G401 (cell line): ENCODE data around the gene MRPL2. TPM values are rescaled to one million over a fixed set of nuclear protein-coding genes. Genes with fewer than 3 reads are reported as not detected.
"Not testable (repeated sequence)": the region's sequence is repeated elsewhere in the genome, so short reads cannot be mapped to it uniquely, and the experiment has no call there.

ENCODE experiments used
- DNase-seq: peaks from one replicate; pipeline ENCODE4 v3.0.0-alpha.2; 2015; ENCODE audit warnings: low spot score
- in situ Hi-C: cut with HindIII; loops from 2 replicates; pipeline ENCODE4 v1.10.0; 2016; ENCODE audit warnings: low sequenced_read_pairs, mixed read lengths
- total RNA-seq: library from RNA; depleted of rRNA; stranded (reverse); fragments of >200 nt; shearing (Covaris generic); gene quantifications from 2 replicates; pipeline ENCODE4 v1.2.3, GENCODE V29; 2014

The MRPL2 gene
- total RNA-seq, 1 experiment from 2014 or later = 92.2 TPM

- in situ Hi-C loops = no loop called here
These were observed 3.3 kb downstream of the MRPL2 start for GRCh38 chr6:43055966-43056365.

GRCh38 chr6:43054206-43054943, 4.9 kb downstream of the MRPL2 start:
- no peak for DNase-seq

More at GRCh38 chr6:43055966-43056365, 3.3 kb downstream of the MRPL2 start:
- DNase-seq = no peak

GRCh38 chr6:43053545-43054205, 5.6 kb downstream of the MRPL2 start, which contains the start of gene CUL7:
Gene CUL7, minus strand, starts transcription at chr6:43053851. Its CDS starts 1,063 bp downstream, at chr6:43052788.
- in situ Hi-C loops = no loop called here
- peak; percentile 97 for DNase-seq

More at GRCh38 chr6:43054206-43054943, 4.9 kb downstream of the MRPL2 start:
- in situ Hi-C loops = no loop called here

- no peak for DNase-seq
- in situ Hi-C loops = no loop called here
These were observed 6.2 kb downstream of the MRPL2 start for GRCh38 chr6:43052842-43053544.

- no peak for DNase-seq
- in situ Hi-C loops = no loop called here
These were observed 6.9 kb downstream of the MRPL2 start for GRCh38 chr6:43052225-43052841.

- in situ Hi-C loops = no loop called here
- DNase-seq = no peak
These were observed 8.3 kb downstream of the MRPL2 start for GRCh38 chr6:43050981-43051380.

- no peak for DNase-seq
- in situ Hi-C loops = no loop called here
These were observed 11.2 kb downstream of the MRPL2 start for GRCh38 chr6:43047998-43048397.

GRCh38 chr6:43045371-43045930, 13.8 kb downstream of the MRPL2 start:
- in situ Hi-C loops = no loop called here
- DNase-seq = peak; percentile 66

- in situ Hi-C loops = no loop called here
- DNase-seq = no peak
These were observed 15.9 kb downstream of the MRPL2 start for GRCh38 chr6:43043310-43043709.

GRCh38 chr6:43041475-43041874, 17.8 kb downstream of the MRPL2 start:
- DNase-seq, in situ Hi-C loops: not testable (repeated sequence)

GRCh38 chr6:43040542-43041257, 18.5 kb downstream of the MRPL2 start:
- in situ Hi-C loops = no loop called here
- DNase-seq = peak; percentile 68

GRCh38 chr6:43038727-43039126, 20.5 kb downstream of the MRPL2 start:
- DNase-seq = no peak
- in situ Hi-C loops = no loop called here

- no peak for DNase-seq
- in situ Hi-C loops = no loop called here
These were observed 21.5 kb downstream of the MRPL2 start for GRCh38 chr6:43037706-43038105.

- in situ Hi-C loops = no loop called here
- no peak for DNase-seq
These were observed 22.0 kb downstream of the MRPL2 start for GRCh38 chr6:43037197-43037596.

GRCh38 chr6:43036712-43037111, 22.5 kb downstream of the MRPL2 start:
- no peak for DNase-seq
- in situ Hi-C loops = no loop called here

GRCh38 chr6:43035495-43036194, 23.6 kb downstream of the MRPL2 start:
- no peak for DNase-seq
- in situ Hi-C loops = no loop called here

- no peak for DNase-seq
- in situ Hi-C loops = no loop called here
These were observed 25.1 kb downstream of the MRPL2 start for GRCh38 chr6:43034190-43034525.

GRCh38 chr6:43033496-43034189, 25.6 kb downstream of the MRPL2 start:
- no peak for DNase-seq
- in situ Hi-C loops = no loop called here
